LHCN-M2 (cell line): ENCODE results near the gene ABCB4. TPM values are rescaled to one million over a fixed set of nuclear protein-coding genes. Genes with fewer than 3 reads are reported as not detected.

Experiments
- DNase-seq: peaks from one replicate; pipeline ENCODE4 v3.0.0-alpha.2; 2012; ENCODE audit warnings: low read depth
- total RNA-seq: library from RNA; depleted of rRNA; stranded (reverse); fragments of >200 nt; gene quantifications from 2 replicates; pipeline ENCODE4 v1.2.3, GENCODE V29; 2014

The ABCB4 gene
- total RNA-seq, 1 experiment from 2014 or later: not detected

GRCh38 chr7:87424075-87424474 lies 51.4 kb downstream of the ABCB4 start:
- DNase-seq: no peak

GRCh38 chr7:87420173-87420572 lies 55.3 kb downstream of the ABCB4 start:
- peak; percentile 11 for DNase-seq

GRCh38 chr7:87416682-87417587 lies 58.5 kb downstream of the ABCB4 start:
- DNase-seq: peak; percentile 69

- DNase-seq: no peak
Observed at GRCh38 chr7:87414794-87415188, 60.7 kb downstream of the ABCB4 start.

- peak; percentile 81 for DNase-seq
Observed at GRCh38 chr7:87413951-87414793, 61.3 kb downstream of the ABCB4 start.

- DNase-seq: no peak
Observed at GRCh38 chr7:87413029-87413428, 62.5 kb downstream of the ABCB4 start.

GRCh38 chr7:87411186-87411585 lies 64.3 kb downstream of the ABCB4 start:
- DNase-seq: no peak

- DNase-seq: no peak
Observed at GRCh38 chr7:87404674-87405073, 70.8 kb downstream of the ABCB4 start.

GRCh38 chr7:87398446-87398845 lies 77.0 kb downstream of the ABCB4 start:
- DNase-seq: peak; percentile 84

GRCh38 chr7:87395442-87396020 lies 79.9 kb downstream of the ABCB4 start:
- no peak for DNase-seq

GRCh38 chr7:87391020-87391701 lies 84.3 kb downstream of the ABCB4 start:
- DNase-seq: no peak

- no peak for DNase-seq
Observed at GRCh38 chr7:87380905-87381304, 94.6 kb downstream of the ABCB4 start.

- no peak for DNase-seq
Observed at GRCh38 chr7:87375662-87376435, 99.6 kb downstream of the ABCB4 start.

- peak; percentile 8 for DNase-seq
Observed at GRCh38 chr7:87370660-87371180, 104.8 kb downstream of the ABCB4 start.

GRCh38 chr7:87369216-87369615 lies 106.3 kb downstream of the ABCB4 start:
- DNase-seq: no peak

GRCh38 chr7:87364246-87364645 lies 111.2 kb downstream of the ABCB4 start:
- DNase-seq: no peak

- DNase-seq: no peak
Observed at GRCh38 chr7:87363342-87363741, 112.1 kb downstream of the ABCB4 start.

GRCh38 chr7:87361320-87361719 lies 114.2 kb downstream of the ABCB4 start:
- no peak for DNase-seq

- peak; percentile 51 for DNase-seq
Observed at GRCh38 chr7:87359366-87359765, 116.1 kb downstream of the ABCB4 start.

GRCh38 chr7:87356448-87356847 lies 119.0 kb downstream of the ABCB4 start:
- DNase-seq: no peak
